Measurements from ENCODE around the gene SGMS1.

GRCh38 chr10:50416881-50417280 is 206.9 kb downstream of the SGMS1 start:
- TF ChIP-seq PATZ1 (CRISPR knock-in tag; IDR thresholded peaks at IDR 0.05; ENCODE audit: borderline replicate concordance): no peak
- TF ChIP-seq BACH2 (CRISPR knock-in tag; IDR thresholded peaks at IDR 0.05; ENCODE audit: borderline replicate concordance): no peak
- no peak for TF ChIP-seq PPARA (CRISPR knock-in tag; IDR thresholded peaks at IDR 0.05; ENCODE audit: borderline replicate concordance)
- TF ChIP-seq ESRRG (CRISPR knock-in tag; IDR thresholded peaks at IDR 0.05): no peak
- no peak for TF ChIP-seq ZFP3 (CRISPR knock-in tag; IDR thresholded peaks at IDR 0.05)
- TF ChIP-seq ZC3H10 (CRISPR knock-in tag; IDR thresholded peaks at IDR 0.05): no peak
- TF ChIP-seq ZFP30 (CRISPR knock-in tag; IDR thresholded peaks at IDR 0.05): no peak
- no peak for TF ChIP-seq TOX (CRISPR knock-in tag; IDR thresholded peaks at IDR 0.05; ENCODE audit: borderline replicate concordance)
- TF ChIP-seq TSHZ2 (CRISPR knock-in tag; IDR thresholded peaks at IDR 0.05): no peak
- no peak for TF ChIP-seq OSR1 (CRISPR knock-in tag; IDR thresholded peaks at IDR 0.05)
- TF ChIP-seq ARNTL (CRISPR knock-in tag; IDR thresholded peaks at IDR 0.05; ENCODE audit: borderline replicate concordance, low read depth): no peak

Measured in SK-N-SH treated with all-trans-retinoic acid at 6 μM for 48 hours (cell line).